GM12878 (cell line): ENCODE measurements around the gene CREB5. TPM values are rescaled to one million over a fixed set of nuclear protein-coding genes. Genes with fewer than 3 reads are reported as not detected.

ENCODE experiments used
- ATAC-seq: fragments of 200-7000 bp; cut with Tn5 transposase; 3 replicates; pipeline ENCODE4 v1.9.1; 2020; ENCODE audit warnings: mild to moderate bottlenecking, moderate library complexity
- BruUV-seq: library from RNA; stranded (reverse); fragments of 400-500 nt; replicated peaks from 2 replicates; lab custom pipeline; 2021; lab: Mats Ljungman, UMichigan
- CTCF ChIA-PET: fragments of 300-600 bp; sonication (Branson Sonifier 250); formaldehyde crosslinking; extraction: SDS; loops from one replicate; lab custom pipeline; 2021; ENCODE audit warnings: inconsistent platforms; lab: Yijun Ruan, JAX
- POLR2A ChIA-PET: fragments of 350-600 bp; formaldehyde crosslinking; extraction: SDS; loops from one replicate; lab custom pipeline; 2021; ENCODE audit warnings: inconsistent platforms; lab: Charles Lee
- RAD21 ChIA-PET: fragments of 300-600 bp; sonication (Branson Sonifier 250); formaldehyde crosslinking; loops from one replicate; lab custom pipeline; 2023; ENCODE audit warnings: antibody characterized with exemption; ENCODE audit not compliant: unreplicated experiment; lab: Charles Lee
- SMC1A ChIA-PET: fragments of 300-600 bp; sonication (Branson Sonifier 250); formaldehyde crosslinking; loops from one replicate; lab custom pipeline; 2023; ENCODE audit not compliant: unreplicated experiment, uncharacterized antibody; lab: Charles Lee
- DNase-seq: peaks from one replicate; pipeline ENCODE4 v3.0.0-alpha.2; 2011; ENCODE audit warnings: low read depth, low spot score
- FAIRE-seq: peaks from 3 replicates; lab custom pipeline; 2011; peaks lifted over from hg19 to GRCh38; lab: Jason Lieb, UNC
- H2AFZ ChIP-seq: 2 replicates; pipeline ENCODE4 v1.6.0; 2011; ENCODE audit warnings: low read depth, low read length, control low read depth; ENCODE audit not compliant: control insufficient read depth
- H3K27ac ChIP-seq: 2 replicates; pipeline ENCODE4 v1.5.1; 2011; ENCODE audit warnings: control low read depth; ENCODE audit not compliant: control insufficient read depth, insufficient read depth
- H3K27me3 ChIP-seq, 2 experiments: replicated peaks in 1 of 2; 2 replicates each; pipeline versions ENCODE4 v1.6.0 to v1.6.1; 2011; ENCODE audit warnings: low read length in 1 of 2; ENCODE audit not compliant: control insufficient read depth in 2 of 2, insufficient read depth in 2 of 2
- H3K36me3 ChIP-seq, 2 experiments: 2 replicates each; pipeline ENCODE4 v1.5.1; 2011; ENCODE audit warnings: low read length in 1 of 2; ENCODE audit not compliant: control insufficient read depth in 2 of 2, insufficient read depth in 2 of 2
- H3K4me1 ChIP-seq: 2 replicates; pipeline ENCODE4 v1.6.1; 2011; ENCODE audit warnings: mild to moderate bottlenecking, low read length, moderate library complexity, mixed read lengths; ENCODE audit not compliant: control insufficient read depth, insufficient read depth
- H3K4me2 ChIP-seq: 2 replicates; pipeline ENCODE4 v1.6.0; 2011; ENCODE audit warnings: control low read depth; ENCODE audit not compliant: control insufficient read depth, insufficient read depth
- H3K4me3 ChIP-seq: fragments of 200-600 bp; sonication (generic); 2 replicates; pipeline ENCODE4 v1.5.1; 2016
- H3K79me2 ChIP-seq: 2 replicates; pipeline ENCODE4 v1.6.0; 2011; ENCODE audit warnings: low read length; ENCODE audit not compliant: control insufficient read depth, insufficient read depth
- H3K9ac ChIP-seq: 2 replicates; pipeline ENCODE4 v1.8.0; 2011; ENCODE audit warnings: low read length, control low read depth, mixed read lengths; ENCODE audit not compliant: control insufficient read depth, insufficient read depth
- H3K9me3 ChIP-seq: replicated peaks from 3 replicates; pipeline ENCODE4 v1.5.1; 2011; ENCODE audit warnings: mild to moderate bottlenecking, low read length; ENCODE audit not compliant: control insufficient read depth, insufficient read depth
- H4K20me1 ChIP-seq: 2 replicates; pipeline ENCODE4 v1.6.0; 2011; ENCODE audit not compliant: control insufficient read depth, insufficient read depth
- ATF2 ChIP-seq: IDR thresholded peaks from 2 replicates; pipeline ENCODE4 v1.6.1; 2012; ENCODE audit warnings: low read length, inconsistent platforms
- CHD4 ChIP-seq: fragments of 200-600 bp; sonication (generic); IDR thresholded peaks from 2 replicates; pipeline ENCODE4 v1.6.1; 2016; ENCODE audit warnings: mild to moderate bottlenecking
- POU2F2 ChIP-seq: IDR thresholded peaks from 3 replicates; pipeline ENCODE4 v1.6.1; 2011; ENCODE audit warnings: low read depth, mild to moderate bottlenecking, low read length, borderline replicate concordance
- RELA ChIP-seq: fragments of 450-650 bp; IDR thresholded peaks from 2 replicates; pipeline ENCODE4 v1.8.0; 2014; ENCODE audit warnings: borderline replicate concordance; ENCODE audit not compliant: partially characterized antibody
- USF1 ChIP-seq: IDR thresholded peaks from 2 replicates; pipeline ENCODE4 v1.6.1; 2011; ENCODE audit warnings: borderline replicate concordance, low read depth, mild to moderate bottlenecking, moderate library complexity, mixed read lengths, low read length; ENCODE audit not compliant: insufficient read depth; ENCODE audit errors: extremely low read length
- WGBS: methylation state at CpG from one replicate; pipeline ENCODE4 v1.1.6; 2016; ENCODE audit warnings: low lambda C conversion rate; ENCODE audit not compliant: insufficient replicate concordance, insufficient coverage; ENCODE audit errors: missing lambda C conversion rate; 5-methylcytosine and 5-hydroxymethylcytosine counted together
- in situ Hi-C: fragments of 300-500 bp; cut with MboI; formaldehyde crosslinking; loops from 9 replicates; pipeline ENCODE4 v1.14.3; 2018; ENCODE audit warnings: mixed read lengths
- intact Hi-C: fragments of 100-400 bp; cut with micrococcal nuclease; formaldehyde crosslinking; loops from one replicate; pipeline ENCODE4 v1.14.2; 2022; ENCODE audit not compliant: unreplicated experiment
- polyA plus RNA-seq, 11 experiments: library from polyadenylated mRNA; depleted of rRNA in 4 of 11; unstranded in 6 of 11; stranded (reverse) in 5 of 11; fragments of >200 nt; fragmentation: Nextera tagmentation in 4 of 11; fragmentation: Illumina TruSeq in 1 of 11; extraction: Ambion mirVana in 4 of 11; extraction: Trizol in 1 of 11; gene quantifications; 1 replicate in 1 of 11; 2 replicates in 10 of 11; pipeline versions ENCODE4 v1.2.1 to v1.2.3, GENCODE V29; 2011 to 2016; ENCODE audit warnings: inconsistent platforms in 2 of 11, missing spikeins in 2 of 11, low read depth in 1 of 11
- total RNA-seq, 4 experiments: library from RNA; depleted of rRNA in 3 of 4; stranded (reverse); fragments of >200 nt in 3 of 4; fragmentation: Illumina TruSeq in 1 of 4; extraction: Trizol in 1 of 4; gene quantifications; 2 replicates each; pipeline versions ENCODE4 v1.2.1 to v1.2.3, GENCODE V29; 2013 to 2021

The CREB5 gene
- total and polyA plus RNA-seq, 10 of the 15 experiments (the other 5 are each of a cell fraction or from before 2014, with no cell fraction given), result 12.9 to 74.1 (median 53.0) TPM

- TF ChIP-seq USF1 (no peak), CHD4 (no peak), RELA (no peak)
Measured at GRCh38 chr7:28739128-28739527, 326.8 kb downstream of the CREB5 start (continued).

- H3K4me2 ChIP-seq, result no peak overlapping the region
- SMC1A ChIA-PET, result interaction anchor here (1.3 to 2.4 kb wide), 3 partner anchors 9 to 59 kb away, joined by 3 to 12 read pairs (median 4); no protein-coding TSS in a partner anchor
- POLR2A ChIA-PET, result no interaction called here
- no peak for ATAC-seq
- no peaks in the 10 kb centered on the region for H3K9me3 ChIP-seq
- no peak for TF ChIP-seq ATF2
- 0 out of 3 replicates have a peak, but pooled peaks have one; percentile 7 for TF ChIP-seq POU2F2
- TF ChIP-seq, all 136 proteins: peak for 1
- DNase-seq, result no peak
- no peaks in the 10 kb centered on the region for H3K79me2 ChIP-seq
- H3K4me1 ChIP-seq, result peaks cover 3% of the 10 kb centered on the region; the same call in 1 of the 2 replicates
- intact Hi-C loops (no loop called here), in situ Hi-C loops (no loop called here)
- no peak overlapping the region for H3K4me3 ChIP-seq
- no peaks in the 10 kb centered on the region for H3K36me3 ChIP-seq
- WGBS, result 57% methylated on average over 5 of the region's 5 CpGs
- H3K27ac ChIP-seq, result no peak overlapping the region
- RAD21 ChIA-PET, result interaction anchor here (1.3 kb wide), 1 partner anchor 87 kb away, joined by 4 read pairs; no protein-coding TSS in a partner anchor
- no peak for FAIRE-seq
- H3K27me3 ChIP-seq, result no peaks in the 10 kb centered on the region
- H2AFZ ChIP-seq, result no peak overlapping the region
- no TSS peak for BruUV-seq
- no peaks in the 10 kb centered on the region for H4K20me1 ChIP-seq
- H3K9ac ChIP-seq, result no peak overlapping the region
- CTCF ChIA-PET, result interaction anchor here (0.6 to 3.9 kb wide), 2 partner anchors 9 to 34 kb away, joined by 3 to 23 read pairs; no protein-coding TSS in a partner anchor
Measured at GRCh38 chr7:28739826-28740225, 327.5 kb downstream of the CREB5 start.
